ENCODE results near the gene KCNQ1OT1. TPM values are rescaled to one million over a fixed set of nuclear protein-coding genes. Genes with fewer than 3 reads are reported as not detected.

Gene KCNQ1OT1
- polyA plus RNA-seq (ENCODE audit: insufficient read length in 3 of 3): under 1 TPM; 0.69 to 0.78 (median 0.76) TPM

- peak; percentile 62 to 84 (median 76) for DNase-seq (ENCODE audit: low read depth in 3 of 3, low spot score in 2 of 3)
These were observed at the start of gene KCNQ1OT1 for GRCh38 chr11:2699531-2700414. TSS of gene KCNQ1OT1 (minus strand) at chr11:2699994.

- no peak for DNase-seq (ENCODE audit: low read depth in 3 of 3, low spot score in 2 of 3)
These were observed 49.2 kb upstream of the KCNQ1OT1 start for GRCh38 chr11:2748814-2749554.

- no peak for DNase-seq (ENCODE audit: low read depth in 3 of 3, low spot score in 2 of 3)
These were observed 48.4 kb upstream of the KCNQ1OT1 start for GRCh38 chr11:2748061-2748813.

- no peak for DNase-seq (ENCODE audit: low read depth in 3 of 3, low spot score in 2 of 3)
These were observed 47.6 kb upstream of the KCNQ1OT1 start for GRCh38 chr11:2747248-2748027.

- DNase-seq (ENCODE audit: low read depth in 3 of 3, low spot score in 2 of 3): no peak
These were observed 46.8 kb upstream of the KCNQ1OT1 start for GRCh38 chr11:2746401-2747247.

GRCh38 chr11:2745511-2745910 lies 45.7 kb upstream of the KCNQ1OT1 start:
- no peak for DNase-seq (ENCODE audit: low read depth in 3 of 3, low spot score in 2 of 3)

- no peak for DNase-seq (ENCODE audit: low read depth in 3 of 3, low spot score in 2 of 3)
These were observed 44.4 kb upstream of the KCNQ1OT1 start for GRCh38 chr11:2744166-2744565.

GRCh38 chr11:2743427-2744110 lies 43.8 kb upstream of the KCNQ1OT1 start:
- DNase-seq (ENCODE audit: low read depth in 3 of 3, low spot score in 2 of 3): no peak

GRCh38 chr11:2742611-2743426 lies 43.0 kb upstream of the KCNQ1OT1 start:
- no peak for DNase-seq (ENCODE audit: low read depth in 3 of 3, low spot score in 2 of 3)

GRCh38 chr11:2742201-2742600 lies 42.4 kb upstream of the KCNQ1OT1 start:
- DNase-seq (ENCODE audit: low read depth in 3 of 3, low spot score in 2 of 3): no peak

- no peak for DNase-seq (ENCODE audit: low read depth in 3 of 3, low spot score in 2 of 3)
These were observed 41.8 kb upstream of the KCNQ1OT1 start for GRCh38 chr11:2741377-2742131.

GRCh38 chr11:2741006-2741376 lies 41.2 kb upstream of the KCNQ1OT1 start:
- DNase-seq (ENCODE audit: low read depth in 3 of 3, low spot score in 2 of 3): no peak

GRCh38 chr11:2740275-2740940 lies 40.6 kb upstream of the KCNQ1OT1 start:
- no peak for DNase-seq (ENCODE audit: low read depth in 3 of 3, low spot score in 2 of 3)

- DNase-seq (ENCODE audit: low read depth in 3 of 3, low spot score in 2 of 3): no peak
These were observed 39.9 kb upstream of the KCNQ1OT1 start for GRCh38 chr11:2739531-2740274.

- DNase-seq (ENCODE audit: low read depth in 3 of 3, low spot score in 2 of 3): no peak
These were observed 39.0 kb upstream of the KCNQ1OT1 start for GRCh38 chr11:2738551-2739431.
